Stimulated activated naive CD4-positive, alpha-beta T cell (primary cell): ENCODE data around the gene TAGLN2.
"Not testable (repeated sequence)": the region's sequence is repeated elsewhere in the genome, so short reads cannot be mapped to it uniquely, and the experiment has no call there.

Experiments
- DNase-seq, 6 experiments: peaks; one replicate each; lab custom pipeline; 2025; lab: John Stamatoyannopoulos, UW

The TAGLN2 gene

GRCh38 chr1:159899634-159900033 lies 25.7 kb downstream of the TAGLN2 start:
- DNase-seq = not testable (repeated sequence)

- DNase-seq = no peak
Measured at GRCh38 chr1:159898527-159898926, 26.8 kb downstream of the TAGLN2 start.

GRCh38 chr1:159897962-159898361 lies 27.3 kb downstream of the TAGLN2 start:
- DNase-seq = no peak

- DNase-seq = no peak
Measured at GRCh38 chr1:159896546-159896930, 28.8 kb downstream of the TAGLN2 start.

GRCh38 chr1:159895836-159896545 lies 29.3 kb downstream of the TAGLN2 start:
- no peak for DNase-seq

- no peak for DNase-seq
Measured at GRCh38 chr1:159895286-159895685, 30.0 kb downstream of the TAGLN2 start.

GRCh38 chr1:159892944-159893343 lies 32.4 kb downstream of the TAGLN2 start:
- DNase-seq = peak in 1 of 6 experiments; percentile 17

GRCh38 chr1:159891275-159892157 lies 33.8 kb downstream of the TAGLN2 start:
- peak; percentile 44 to 72 (median 62) for DNase-seq

GRCh38 chr1:159890390-159890789 lies 34.9 kb downstream of the TAGLN2 start:
- no peak for DNase-seq

GRCh38 chr1:159889821-159890252 lies 35.5 kb downstream of the TAGLN2 start:
- no peak for DNase-seq

GRCh38 chr1:159889202-159889601 lies 36.1 kb downstream of the TAGLN2 start:
- no peak for DNase-seq

GRCh38 chr1:159884296-159884695 lies 41.0 kb downstream of the TAGLN2 start:
- DNase-seq = no peak

- DNase-seq = no peak
Measured at GRCh38 chr1:159883134-159883533, 42.2 kb downstream of the TAGLN2 start.

GRCh38 chr1:159882527-159882862 lies 42.8 kb downstream of the TAGLN2 start:
- no peak for DNase-seq

GRCh38 chr1:159881622-159882526 lies 43.4 kb downstream of the TAGLN2 start:
- DNase-seq = peak in 5 of 6 experiments; percentile 4 to 38 (median 18)

- no peak for DNase-seq
Measured at GRCh38 chr1:159880430-159880829, 44.9 kb downstream of the TAGLN2 start.

- no peak for DNase-seq
Measured at GRCh38 chr1:159879977-159880376, 45.3 kb downstream of the TAGLN2 start.

GRCh38 chr1:159879136-159879535 lies 46.2 kb downstream of the TAGLN2 start:
- no peak for DNase-seq

GRCh38 chr1:159877695-159878444 lies 47.4 kb downstream of the TAGLN2 start:
- no peak for DNase-seq

- DNase-seq = no peak
Measured at GRCh38 chr1:159873530-159874143, 51.7 kb downstream of the TAGLN2 start.

- DNase-seq = no peak
Measured at GRCh38 chr1:159872891-159873290, 52.4 kb downstream of the TAGLN2 start.
